ENCODE data around the gene FGD2. TPM values are rescaled to one million over a fixed set of nuclear protein-coding genes. Genes with fewer than 3 reads are reported as not detected.

Gene FGD2
- total RNA-seq, 1 experiment from 2014 or later = 0.13 TPM

- H3K23me2 ChIP-seq (ENCODE audit: insufficient read length, low read depth, low read length, poor library complexity, severe bottlenecking) = no peaks in the 10 kb centered on the region
- H3K36me3 Mint-ChIP-seq (ENCODE audit: insufficient read depth in 1 of 3, low read depth in 3 of 3) = peaks cover 0 to 6% (median 3%) of the 10 kb centered on the region in 3 experiments; a peak in 3 of 7 replicates
- H3K27me3 Mint-ChIP-seq (ENCODE audit: low read depth) = no peaks in the 10 kb centered on the region
- no peaks in the 10 kb centered on the region for H3K79me1 ChIP-seq (ENCODE audit: insufficient read depth, low read depth, low read length, poor library complexity, severe bottlenecking)
- no peak for TF ChIP-seq CTCF (conservative IDR thresholded peaks at IDR 0.05)
- no peak overlapping the region for H3T11ph ChIP-seq (ENCODE audit: low read length)
- no peak overlapping the region for H2BK5ac ChIP-seq (ENCODE audit: insufficient read length, low read length)
- no peak overlapping the region for H4K91ac ChIP-seq (ENCODE audit: insufficient read length, low read depth, low read length)
- no peak overlapping the region for H3K4me2 ChIP-seq (ENCODE audit: insufficient read depth, insufficient read length, low read length)
- no peak overlapping the region for H3K27ac ChIP-seq (ENCODE audit: insufficient read length, low read depth, low read length)
- no peak overlapping the region for H3K56ac ChIP-seq (ENCODE audit: insufficient read length, low read depth, low read length)
- H4K8ac ChIP-seq (replicated peaks; ENCODE audit: insufficient read length, low read depth, low read length) = no peak overlapping the region
- no peak overlapping the region for H2BK15ac ChIP-seq (ENCODE audit: low read depth, low read length)
- H3K9me3 ChIP-seq (ENCODE audit: control insufficient read depth, low read depth, low read length) = no peaks in the 10 kb centered on the region
- H3K4me3 Mint-ChIP-seq = no peak overlapping the region
- H3K4ac ChIP-seq (ENCODE audit: low read depth, low read length) = no peak overlapping the region
- H3K18ac ChIP-seq (ENCODE audit: insufficient read length, low read depth, low read length) = no peak overlapping the region
- H3K9me3 Mint-ChIP-seq = peaks cover 0 to 5% of the 10 kb centered on the region in 2 experiments; a peak in 4 of 5 replicates
- no CpG with 5 or more reads among the region's 12 CpGs for WGBS (ENCODE audit: extremely low coverage, insufficient read length, low lambda C conversion rate)
- H3K27ac Mint-ChIP-seq = no peak overlapping the region
- H3K9ac ChIP-seq (ENCODE audit: extremely low read depth, insufficient read length, low read length) = no peak overlapping the region
- H3K23ac ChIP-seq (ENCODE audit: insufficient read length, low read depth, low read length) = no peak overlapping the region
- no peak overlapping the region for H2BK12ac ChIP-seq (ENCODE audit: insufficient read length, low read depth, low read length)
- no peak for DNase-seq
- H4K20me1 ChIP-seq (ENCODE audit: control insufficient read depth, insufficient read depth, insufficient read length) = no peaks in the 10 kb centered on the region
- H2AFZ ChIP-seq (ENCODE audit: low read length) = no peak overlapping the region
- H2BK20ac ChIP-seq (ENCODE audit: low read depth, low read length, poor library complexity, severe bottlenecking) = no peak overlapping the region
- no peaks in the 10 kb centered on the region for H3K27me3 ChIP-seq (ENCODE audit: insufficient read depth, low read length)
- H4K5ac ChIP-seq (ENCODE audit: insufficient read length, low read depth, low read length) = no peak overlapping the region
- H2AK5ac ChIP-seq (ENCODE audit: insufficient read length, low read length) = no peak overlapping the region
- no peak overlapping the region for H3K14ac ChIP-seq (ENCODE audit: insufficient read depth, low read length)
- no peaks in the 10 kb centered on the region for H3K79me2 ChIP-seq (ENCODE audit: insufficient read depth, low read length)
- peaks cover 7% of the 10 kb centered on the region; the same call in 1 of the 2 replicates for H3K4me1 ChIP-seq (ENCODE audit: insufficient read depth, low read length)
- peaks cover 33 to 44% of the 10 kb centered on the region in 2 experiments for H3K4me1 Mint-ChIP-seq
- H2BK120ac ChIP-seq (ENCODE audit: low read depth, low read length, poor library complexity, severe bottlenecking) = no peak overlapping the region
Observed at GRCh38 chr6:37074053-37074827, 68.8 kb downstream of the FGD2 start.
